ENCODE results near the gene C2orf76.
"Not testable (repeated sequence)": the region's sequence is repeated elsewhere in the genome, so short reads cannot be mapped to it uniquely, and the experiment has no call there.

Gene C2orf76

DNA sequence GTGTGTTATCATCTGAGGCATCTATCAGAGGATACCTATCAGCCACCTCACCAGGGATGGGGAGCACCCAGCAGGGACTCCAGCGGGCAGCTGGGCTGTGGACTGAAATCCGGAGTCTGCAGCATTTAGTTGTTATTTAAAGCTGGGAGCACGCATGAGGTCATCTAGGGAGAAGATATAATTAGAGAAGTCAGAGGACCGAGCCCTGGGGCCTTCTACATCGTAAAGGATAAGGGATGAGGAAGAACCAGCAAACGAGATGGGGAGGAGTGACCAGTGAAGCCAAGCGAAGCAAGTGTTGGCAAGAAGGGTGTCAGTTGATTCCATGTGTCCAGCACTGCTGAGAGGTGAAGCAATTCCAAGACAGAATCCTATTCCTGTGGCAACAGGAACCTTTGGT lies 72.7 kb downstream of the C2orf76 start:
- no peak for DNase-seq (ENCODE audit: low spot score)

DNA sequence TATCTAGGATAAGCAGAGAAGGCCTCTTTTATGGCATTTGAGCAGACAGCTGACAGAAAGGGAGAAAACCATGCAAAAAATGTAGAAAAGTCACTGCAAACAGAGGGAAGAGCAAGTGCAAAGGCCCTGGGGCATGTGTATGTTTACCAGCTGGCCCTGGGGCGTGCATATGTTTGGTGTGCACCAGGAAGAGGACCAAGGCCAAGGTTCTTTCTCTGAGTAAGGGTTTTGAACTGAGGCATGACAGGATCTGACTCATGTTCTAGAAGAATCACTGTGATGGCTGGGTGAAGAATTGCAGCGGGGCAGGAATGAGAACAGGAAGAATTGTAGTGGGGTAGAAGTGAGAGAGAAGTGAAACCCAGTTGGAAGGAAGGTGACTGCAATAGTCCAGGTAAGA lies 73.4 kb downstream of the C2orf76 start:
- DNase-seq (ENCODE audit: low spot score), result no peak

DNA sequence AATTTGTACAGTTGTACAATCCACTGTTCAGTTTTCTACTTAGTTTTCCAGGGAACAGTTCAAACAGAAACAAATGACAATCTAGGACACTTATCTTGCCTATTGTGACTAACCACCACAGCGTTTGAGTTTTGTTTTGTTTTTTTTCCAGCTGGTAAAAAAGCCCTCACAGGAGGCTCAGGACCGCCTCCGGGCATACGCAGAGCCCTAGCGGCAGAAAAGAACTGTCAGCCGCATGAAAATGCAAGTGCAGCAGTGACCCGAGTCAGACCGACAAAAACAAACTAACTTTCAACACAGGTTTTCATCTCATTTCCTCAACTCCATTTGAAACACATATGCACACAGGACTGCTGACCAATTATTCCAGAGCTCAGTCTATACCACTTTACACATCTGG lies 74.4 kb downstream of the C2orf76 start:
- peak; percentile 48 for DNase-seq (ENCODE audit: low spot score)

DNA sequence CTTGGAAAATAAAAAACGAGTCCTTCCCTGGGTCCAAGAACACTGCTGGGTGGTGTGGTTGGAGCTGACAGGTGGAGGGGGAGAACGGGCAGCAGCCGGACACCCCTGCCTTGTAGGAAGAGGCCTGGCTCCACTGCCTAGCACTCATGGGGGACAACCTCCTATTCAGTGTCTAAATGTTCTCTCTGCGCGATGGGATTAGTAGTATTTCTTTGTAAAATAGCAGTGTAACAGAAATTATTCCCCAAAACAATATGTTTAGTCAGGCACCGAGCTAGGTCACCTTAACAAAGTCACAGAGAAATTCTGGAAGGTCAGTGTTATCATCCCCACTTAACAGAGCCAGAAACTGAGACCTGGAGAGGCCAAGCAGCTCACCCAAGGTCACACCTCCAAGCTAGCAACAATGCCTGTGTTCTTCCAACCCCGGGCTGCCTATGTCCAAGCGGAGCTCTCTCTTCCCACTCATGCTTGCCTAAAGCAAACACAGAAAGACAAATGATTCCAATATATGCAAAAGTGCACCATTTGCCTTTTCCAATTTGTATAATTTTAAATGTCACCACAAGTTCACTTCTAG lies 75.0 kb downstream of the C2orf76 start:
- no peak for DNase-seq (ENCODE audit: low spot score)

DNA sequence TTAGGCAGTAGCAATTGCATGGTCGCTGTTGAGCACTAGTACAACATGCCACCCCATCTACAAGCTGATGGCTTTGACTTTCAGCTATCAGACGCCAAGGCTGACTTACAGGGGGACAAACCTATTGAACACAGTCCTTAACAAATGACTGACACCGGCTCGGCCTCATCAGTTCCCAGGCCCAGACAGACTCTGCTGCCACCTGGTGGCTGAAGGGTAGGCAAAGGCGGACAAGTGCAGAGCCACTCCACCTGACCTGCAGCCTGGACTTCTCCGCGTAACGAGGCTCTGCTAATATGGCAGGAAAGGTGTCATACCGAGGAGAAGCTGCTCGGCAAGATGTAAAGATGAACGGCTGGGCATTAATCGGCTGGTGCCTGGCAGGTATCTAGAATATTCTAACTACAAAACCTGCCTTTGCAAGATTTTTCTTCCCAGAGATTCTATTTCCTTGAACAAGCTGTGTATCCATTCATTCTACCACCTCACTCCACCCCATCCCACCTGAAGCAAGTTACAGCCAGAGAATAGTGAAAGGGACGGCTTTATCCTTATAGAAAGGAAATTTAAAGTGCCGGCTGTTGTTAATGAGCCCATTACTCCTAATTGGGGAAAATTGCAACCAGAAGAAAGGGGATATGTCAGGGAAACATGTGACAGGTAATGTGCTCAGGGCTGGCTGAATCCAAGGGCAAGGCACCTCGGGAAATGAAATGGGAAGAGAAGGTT lies 75.6 kb downstream of the C2orf76 start:
- DNase-seq (ENCODE audit: low spot score), result peak; percentile 68

DNA sequence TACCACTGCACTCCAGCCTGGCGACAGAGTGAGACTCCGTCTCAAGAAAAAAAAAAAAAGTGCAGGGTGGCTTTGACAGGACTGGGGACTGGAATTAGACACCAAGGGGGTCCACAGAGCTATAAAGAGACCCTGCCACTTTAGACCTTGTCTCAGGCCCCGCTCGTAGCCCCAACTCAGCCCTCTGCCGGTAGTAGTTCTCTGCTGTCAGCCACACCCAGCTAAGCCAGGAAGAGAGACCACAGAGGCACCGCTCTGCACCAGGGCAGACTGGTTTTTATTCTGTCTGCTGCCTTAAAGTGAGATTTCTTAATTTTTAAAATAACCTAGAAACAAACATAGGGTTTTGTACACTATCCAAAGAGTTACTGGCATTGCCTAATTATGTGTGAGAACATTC lies 77.0 kb downstream of the C2orf76 start:
- DNase-seq (ENCODE audit: low spot score), result no peak

DNA sequence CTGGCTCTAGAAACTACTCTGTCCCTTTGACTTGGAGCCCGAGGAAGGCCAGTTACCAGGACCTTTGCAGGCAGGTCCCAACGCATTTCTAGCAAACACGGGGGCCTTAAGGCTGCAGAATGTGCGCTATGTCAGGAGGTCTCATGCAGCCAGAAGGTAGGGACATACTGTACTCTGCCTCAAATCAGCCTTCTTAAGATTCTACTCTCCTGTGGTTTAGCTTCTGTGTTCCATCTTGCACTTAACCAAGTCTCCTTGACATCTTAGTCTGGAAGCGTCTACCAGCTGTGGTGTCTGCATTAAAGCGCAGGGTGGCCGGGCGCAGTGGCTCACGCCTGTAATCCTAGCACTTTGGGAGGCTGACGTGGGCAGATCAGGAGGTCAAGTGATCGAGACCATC lies 77.5 kb downstream of the C2orf76 start:
- no peak for DNase-seq (ENCODE audit: low spot score)

DNA sequence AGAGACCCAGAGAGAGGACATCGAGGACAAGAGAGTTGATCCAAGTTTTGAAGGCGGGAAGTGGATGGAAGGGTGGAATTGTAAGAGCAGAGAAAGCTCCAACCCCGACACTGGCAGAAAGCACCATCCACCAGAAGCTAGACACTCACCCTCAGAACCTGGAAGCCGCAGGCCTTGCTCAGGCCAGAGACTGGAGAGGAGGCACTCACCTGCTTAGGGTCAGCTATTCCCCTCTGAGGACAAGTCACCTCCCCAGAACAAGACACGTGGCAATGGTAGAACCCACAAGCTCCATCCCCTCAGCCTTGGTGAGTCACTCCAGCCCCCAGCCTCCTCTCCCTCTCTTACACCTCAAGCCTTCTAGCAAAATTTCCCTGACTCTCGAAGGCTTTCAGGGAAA lies 78.1 kb downstream of the C2orf76 start:
- no peak for DNase-seq (ENCODE audit: low spot score)

DNA sequence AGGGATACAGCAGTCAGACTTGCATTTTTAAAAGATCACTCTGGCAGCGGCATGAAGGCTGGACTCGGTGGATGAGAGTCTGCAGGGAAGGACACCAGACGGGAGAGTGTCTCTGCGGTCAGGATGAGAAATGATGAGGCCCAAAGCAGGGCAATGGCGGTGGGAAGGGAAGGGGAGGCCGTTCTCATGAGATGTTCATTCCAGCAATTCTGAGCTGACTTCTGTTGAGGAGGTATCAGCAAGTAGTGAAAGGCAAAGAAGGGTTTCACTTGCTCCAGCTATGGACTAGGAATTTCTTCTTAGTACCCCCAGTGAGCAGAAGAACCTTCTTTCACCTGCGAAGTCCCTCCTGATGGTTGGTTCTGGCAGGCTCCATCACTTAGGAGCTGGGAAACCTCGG lies 80.0 kb downstream of the C2orf76 start:
- DNase-seq (ENCODE audit: low spot score), result no peak

DNA sequence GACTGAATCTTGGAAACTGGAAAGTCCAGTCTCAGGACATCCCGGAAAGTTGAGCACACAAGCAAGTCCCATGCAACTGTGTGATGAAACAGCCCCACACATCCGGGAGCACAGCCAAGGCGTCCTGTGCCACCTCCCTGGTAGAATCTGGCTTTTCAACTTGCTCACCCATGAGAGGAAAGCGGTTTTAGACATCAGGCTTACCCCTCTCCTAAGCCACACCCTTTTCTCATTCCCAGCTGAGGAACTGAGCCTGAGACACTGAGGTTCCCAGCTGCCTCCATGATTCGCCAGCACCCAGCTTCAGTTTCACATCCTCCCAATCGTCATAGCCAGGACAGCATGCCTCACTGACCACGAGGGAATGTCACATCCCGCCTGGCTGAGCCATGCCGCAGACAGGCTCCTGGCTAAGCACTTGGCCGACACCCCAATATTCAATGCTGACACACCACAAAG lies 82.7 kb downstream of the C2orf76 start:
- DNase-seq (ENCODE audit: low spot score), result peak; percentile 98

DNA sequence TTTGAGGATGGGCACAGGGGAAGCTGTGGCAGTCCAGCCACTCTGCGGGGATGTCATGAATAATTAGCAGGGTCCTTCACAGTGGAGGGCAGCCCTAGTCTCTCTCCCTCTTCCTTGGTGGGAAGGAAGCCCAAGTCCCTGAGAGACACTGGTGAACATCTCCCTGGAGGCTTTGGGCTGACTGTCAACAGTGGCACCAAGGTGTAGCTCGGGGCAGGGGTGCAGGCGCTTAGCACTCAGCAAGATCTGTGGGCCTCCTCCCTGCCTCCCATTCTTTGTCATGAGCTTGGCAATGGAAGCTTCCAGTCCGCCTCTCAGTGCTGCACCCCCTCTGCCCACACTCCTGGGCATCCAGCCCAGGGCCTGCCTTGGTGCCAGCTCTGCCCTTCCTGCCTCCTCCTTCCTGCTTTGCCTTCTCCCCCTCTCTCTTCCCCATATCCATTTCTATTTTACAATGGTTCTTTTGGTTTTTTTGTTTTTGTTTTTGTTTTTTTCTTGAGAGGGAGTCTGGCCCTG lies 83.6 kb downstream of the C2orf76 start:
- no peak for DNase-seq (ENCODE audit: low spot score)

DNA sequence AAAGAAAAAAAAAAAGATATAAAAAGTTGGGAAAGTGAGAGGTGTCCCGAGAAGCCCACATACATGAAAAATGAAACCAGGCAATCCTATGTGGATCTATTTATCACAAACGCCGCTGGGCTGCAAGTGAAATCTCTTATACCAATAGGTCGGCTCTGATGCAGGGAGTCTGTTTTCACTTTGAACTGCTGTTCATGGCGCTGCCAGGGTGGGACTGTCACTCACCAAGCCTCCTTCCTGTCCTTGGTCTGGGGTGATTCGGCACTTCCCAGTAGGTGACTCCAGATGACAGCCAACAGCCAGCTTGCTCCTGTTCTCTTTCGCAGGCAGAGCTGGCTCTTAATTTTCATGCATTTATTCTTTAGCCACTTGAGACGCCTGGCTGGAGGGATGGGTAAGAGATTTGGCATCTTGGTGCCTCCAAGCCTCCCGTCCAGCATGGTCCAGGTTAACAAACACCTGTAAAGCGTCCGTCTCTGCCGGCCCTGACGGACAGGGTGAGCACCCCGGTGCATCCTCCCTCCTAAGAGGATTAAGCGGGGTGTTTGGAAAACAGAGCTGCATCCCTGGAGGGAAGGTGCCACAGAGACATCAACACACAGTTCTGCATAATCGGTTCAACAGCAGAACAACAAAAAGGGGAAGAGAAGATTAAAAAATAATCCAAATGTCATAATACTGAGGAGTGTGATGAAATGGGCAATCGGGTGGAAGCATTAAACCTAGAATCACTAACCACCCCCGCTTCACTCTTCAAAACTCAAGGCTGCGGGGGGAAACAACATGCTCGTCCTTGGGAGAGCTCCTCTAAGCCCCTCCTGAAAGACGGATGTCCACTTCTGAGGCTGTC lies 84.3 kb downstream of the C2orf76 start:
- no peak for DNase-seq (ENCODE audit: low spot score)

DNA sequence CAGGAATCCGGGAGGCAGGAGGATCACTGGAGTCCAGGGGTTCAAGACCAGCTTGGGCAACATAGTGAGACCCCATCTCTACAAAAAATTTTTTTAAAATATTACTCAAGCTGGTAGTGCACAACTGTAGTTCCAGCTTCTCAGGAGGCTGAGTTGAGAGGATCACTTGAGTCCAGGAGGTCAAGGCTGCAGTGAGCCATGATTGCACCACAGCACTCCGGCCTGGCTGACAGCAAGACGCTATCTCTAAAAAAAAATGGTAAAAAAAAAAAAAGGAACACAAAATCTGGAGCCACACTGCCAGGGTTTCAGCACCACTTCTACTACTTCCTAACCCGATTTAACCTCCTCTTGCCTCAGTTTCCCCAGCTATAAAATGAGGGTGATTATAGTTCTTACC lies 86.0 kb downstream of the C2orf76 start:
- no peak for DNase-seq (ENCODE audit: low spot score)

DNA sequence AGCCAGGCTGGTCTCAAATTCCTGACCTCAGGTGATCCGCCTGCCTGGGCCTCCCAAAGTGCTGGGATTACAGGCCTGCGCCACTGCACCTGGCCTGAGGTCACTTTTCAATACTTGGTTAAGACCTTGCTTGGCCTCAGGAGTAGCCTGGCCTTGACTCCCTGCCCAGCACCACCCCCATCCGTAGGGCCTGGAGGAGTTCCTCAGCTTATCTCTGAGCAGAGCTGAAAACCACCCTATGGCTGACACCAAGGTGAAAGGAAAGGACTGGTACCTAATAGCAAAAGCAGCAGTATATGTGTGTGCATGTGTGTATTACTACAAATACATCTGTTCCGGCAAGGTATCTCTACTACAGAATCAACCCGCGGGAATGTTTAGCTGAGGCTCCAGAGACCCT lies 87.0 kb downstream of the C2orf76 start:
- no peak for DNase-seq (ENCODE audit: low spot score)

DNA sequence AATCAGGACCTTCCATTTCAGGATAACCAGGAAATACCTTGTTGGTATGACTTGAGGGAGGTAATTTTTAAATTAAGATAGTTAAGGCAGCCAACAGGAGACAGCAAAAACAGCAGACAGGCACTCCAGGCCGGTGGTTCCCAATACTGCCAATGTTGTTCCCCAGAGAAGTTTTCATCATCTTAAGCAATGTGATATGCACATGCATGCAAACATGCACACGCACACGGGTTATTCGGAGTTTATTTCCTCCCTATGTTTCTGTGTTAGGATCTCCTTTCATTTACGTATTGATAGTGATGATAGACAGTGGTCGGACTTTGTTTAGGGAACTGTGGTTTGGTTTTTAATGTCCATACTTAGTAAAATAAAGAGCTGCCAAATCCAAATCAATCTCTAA lies 87.7 kb downstream of the C2orf76 start:
- DNase-seq (ENCODE audit: low spot score), result no peak

DNA sequence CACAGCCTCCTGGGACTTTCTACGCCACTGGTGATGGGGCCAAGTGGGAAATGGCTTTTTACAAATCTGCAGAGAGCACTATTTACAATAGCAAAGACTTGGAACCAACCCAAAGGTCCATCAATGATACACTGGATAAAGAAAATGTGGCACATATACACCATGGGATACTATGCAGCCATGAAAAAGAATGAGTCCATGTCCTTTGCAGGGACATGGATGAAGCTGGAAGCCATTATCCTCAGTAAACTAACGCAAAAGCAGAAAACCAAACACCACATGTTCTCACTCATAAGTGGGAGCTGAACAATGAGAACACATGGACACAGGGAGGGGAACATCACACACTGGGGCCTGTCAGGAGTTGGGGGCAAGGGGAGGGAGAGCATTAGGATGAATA lies 88.2 kb downstream of the C2orf76 start:
- DNase-seq (ENCODE audit: low spot score), result not testable (repeated sequence)

DNA sequence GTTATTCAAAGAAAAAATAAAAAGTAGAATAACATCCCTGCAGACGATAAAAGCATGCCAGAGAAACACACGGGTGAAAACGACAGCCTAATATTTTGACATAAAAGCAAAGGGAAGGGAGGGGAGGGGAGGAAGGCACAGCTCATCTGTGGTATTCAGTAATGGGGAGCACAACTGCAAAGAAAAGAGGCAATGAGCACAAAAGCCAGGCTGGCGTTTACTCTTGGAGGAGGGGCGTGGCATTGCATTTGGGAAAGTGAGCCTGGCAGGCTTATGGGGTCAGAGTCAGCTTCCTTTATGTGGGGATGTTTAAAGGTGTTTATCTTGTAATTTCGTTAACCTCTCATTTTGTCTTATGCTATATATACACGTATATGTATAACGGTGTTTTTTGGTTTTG lies 89.8 kb downstream of the C2orf76 start:
- no peak for DNase-seq (ENCODE audit: low spot score)

DNA sequence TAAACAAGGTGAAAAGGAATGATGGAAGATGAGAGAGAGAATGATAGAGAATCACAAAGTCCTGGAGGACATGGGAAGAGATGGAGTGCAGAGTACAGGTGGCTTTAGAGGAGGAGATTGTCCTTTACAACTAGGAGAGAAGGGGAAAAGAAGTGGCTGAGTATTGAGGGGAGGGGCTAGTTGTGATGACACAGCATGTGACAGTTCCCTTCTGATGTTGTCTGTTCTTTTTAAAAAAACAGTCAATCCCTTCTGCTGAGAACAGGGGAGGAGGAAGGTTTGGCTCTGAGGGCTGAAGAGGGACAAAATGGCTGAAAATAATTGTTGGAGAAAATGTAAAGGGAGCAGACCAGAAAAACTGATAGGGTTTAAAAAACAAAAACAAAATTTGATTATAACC lies 99.0 kb downstream of the C2orf76 start:
- DNase-seq (ENCODE audit: low spot score), result no peak

DNA sequence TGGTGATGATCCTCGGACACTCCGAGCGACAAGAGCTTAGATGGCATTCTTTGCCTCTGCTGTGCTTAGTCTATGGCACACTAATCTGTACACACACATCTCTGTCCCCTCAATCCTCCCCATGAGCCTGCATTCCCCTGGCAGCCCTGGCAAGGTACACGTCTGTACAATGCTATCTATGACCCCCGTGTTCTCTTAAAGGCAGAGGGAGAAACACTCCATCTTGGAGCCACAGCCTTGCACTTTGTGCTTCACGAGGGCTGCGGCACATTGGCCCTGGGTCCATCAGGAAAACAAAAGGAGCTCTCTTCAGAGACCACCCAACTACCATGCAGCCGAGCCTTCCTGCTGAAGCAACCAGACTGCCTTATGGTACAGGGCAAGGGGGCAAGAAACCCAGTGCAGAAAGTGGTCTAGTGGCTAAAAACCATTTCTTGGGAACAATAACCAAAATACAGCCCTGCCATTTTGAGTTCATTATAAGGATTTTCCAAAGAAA lies 100.5 kb downstream of the C2orf76 start:
- DNase-seq (ENCODE audit: low spot score), result no peak

DNA sequence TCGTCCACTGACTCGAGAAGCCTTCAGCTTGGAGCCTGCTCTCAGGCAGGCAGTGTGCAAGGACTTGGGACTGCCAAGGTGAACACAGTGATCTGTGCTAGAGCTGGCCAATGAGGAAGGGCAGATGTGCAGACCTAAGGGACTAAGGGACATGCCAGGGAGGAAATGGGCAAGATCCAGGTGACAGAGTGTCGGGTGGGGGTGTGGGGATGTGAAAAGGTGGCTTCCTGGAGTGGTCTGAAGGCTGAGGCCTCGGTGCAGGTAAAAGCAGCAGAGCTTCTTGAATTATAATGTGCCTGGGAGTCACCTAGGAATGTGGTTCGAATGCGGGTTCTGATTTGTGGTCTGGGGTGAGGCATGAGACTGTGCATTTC lies 101.0 kb downstream of the C2orf76 start:
- no peak for DNase-seq (ENCODE audit: low spot score)

DNA sequence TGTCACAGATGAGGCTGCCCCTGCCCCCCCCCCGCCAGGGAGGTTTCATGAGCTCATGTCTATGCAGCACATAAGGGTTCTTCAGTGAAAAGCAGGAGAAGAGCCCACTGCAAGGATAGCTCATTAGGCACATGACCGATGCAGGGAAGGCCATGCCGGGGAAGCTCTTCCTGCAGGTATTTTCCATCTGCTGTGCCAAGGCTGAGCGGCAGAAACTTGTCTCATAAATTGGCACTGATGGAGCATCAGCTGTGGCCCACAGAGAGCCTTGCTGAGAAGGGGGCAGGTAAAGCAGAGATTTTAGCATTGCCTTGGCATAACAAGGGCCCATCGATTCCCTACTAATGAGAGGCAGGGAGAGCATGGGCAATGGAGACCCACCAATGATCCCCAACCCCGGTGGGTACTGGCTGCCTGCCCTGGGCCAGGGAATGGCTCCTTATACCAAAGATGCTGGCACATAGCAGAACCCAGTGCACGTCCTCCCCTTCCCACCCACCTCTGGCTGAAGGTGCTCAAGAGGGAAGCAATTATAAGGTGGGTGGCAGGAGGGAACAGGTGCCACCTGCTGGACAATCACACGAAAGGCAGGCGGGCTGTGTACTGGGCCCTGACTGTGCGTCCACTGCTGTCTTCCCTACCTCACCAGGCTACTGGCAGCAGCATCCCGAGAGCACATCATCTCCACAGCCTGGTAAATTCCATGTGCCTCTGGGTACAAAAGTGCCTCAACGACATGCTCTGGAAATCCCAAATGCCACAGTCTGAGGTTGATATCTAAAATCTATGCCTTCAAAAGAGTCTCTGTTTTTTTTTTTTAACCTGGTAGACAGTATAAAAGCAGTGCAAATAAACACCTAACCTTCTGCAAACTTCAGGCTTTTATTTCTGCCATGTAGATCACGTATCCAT lies 101.6 kb downstream of the C2orf76 start:
- peak; percentile 62 for DNase-seq (ENCODE audit: low spot score)

DNA sequence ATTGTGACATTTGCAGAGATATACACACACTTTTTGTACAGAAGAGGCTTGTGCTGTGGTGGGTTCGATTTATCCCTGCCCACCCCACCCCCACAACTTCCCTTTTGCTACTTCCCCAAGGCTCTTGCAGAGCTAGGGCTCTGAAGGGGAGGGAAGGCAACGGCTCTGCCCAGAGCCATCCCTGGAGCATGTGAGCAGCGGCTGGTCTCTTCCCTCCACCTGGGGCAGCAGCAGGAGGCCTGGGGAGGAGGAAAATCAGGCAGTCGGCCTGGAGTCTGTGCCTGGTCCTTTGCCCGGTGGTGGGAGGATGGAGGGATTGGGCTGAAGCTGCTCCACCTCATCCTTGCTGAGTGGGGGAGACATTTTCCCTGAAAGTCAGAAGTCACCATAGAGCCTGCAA lies 103.0 kb downstream of the C2orf76 start:
- no peak for DNase-seq (ENCODE audit: low spot score)

Measured in AG08395 (cell line).